HG02678 (cell line): ENCODE results near the gene ZNF280D.

Experiments
- ATAC-seq: cut with Tn5 transposase; IDR thresholded peaks from one replicate; pipeline ENCODE4 v1.9.1; 2021; ENCODE audit warnings: mild to moderate bottlenecking, moderate library complexity; ENCODE audit not compliant: unreplicated experiment

The ZNF280D gene

GRCh38 chr15:56640549-56640948 lies 92.8 kb downstream of the ZNF280D start:
- ATAC-seq: no peak

GRCh38 chr15:56640127-56640526 lies 93.2 kb downstream of the ZNF280D start:
- no peak for ATAC-seq

- no peak for ATAC-seq
Measured at GRCh38 chr15:56639631-56640030, 93.7 kb downstream of the ZNF280D start.

GRCh38 chr15:56631765-56632164 lies 101.5 kb downstream of the ZNF280D start:
- ATAC-seq: no peak

GRCh38 chr15:56628893-56629532 lies 104.3 kb downstream of the ZNF280D start:
- ATAC-seq: no peak

- ATAC-seq: no peak
Measured at GRCh38 chr15:56619887-56620286, 113.4 kb downstream of the ZNF280D start.

- ATAC-seq: no peak
Measured at GRCh38 chr15:56617628-56618027, 115.7 kb downstream of the ZNF280D start.

GRCh38 chr15:56616551-56616950 lies 116.8 kb downstream of the ZNF280D start:
- ATAC-seq: no peak

GRCh38 chr15:56613811-56614210 lies 119.5 kb downstream of the ZNF280D start:
- peak; percentile 47 for ATAC-seq

- ATAC-seq: peak; percentile 55
Measured at GRCh38 chr15:56608993-56609392, 124.3 kb downstream of the ZNF280D start.

GRCh38 chr15:56608140-56608778 lies 125.0 kb downstream of the ZNF280D start:
- ATAC-seq: peak; percentile 95

- no peak for ATAC-seq
Measured at GRCh38 chr15:56602253-56602652, 131.1 kb downstream of the ZNF280D start.

GRCh38 chr15:56600380-56600779 lies 132.9 kb downstream of the ZNF280D start:
- ATAC-seq: no peak

- ATAC-seq: no peak
Measured at GRCh38 chr15:56598991-56599390, 134.3 kb downstream of the ZNF280D start.

- no peak for ATAC-seq
Measured at GRCh38 chr15:56587686-56588085, 145.6 kb downstream of the ZNF280D start.

- no peak for ATAC-seq
Measured at GRCh38 chr15:56586206-56586605, 147.1 kb downstream of the ZNF280D start.

GRCh38 chr15:56582785-56583184 lies 150.5 kb downstream of the ZNF280D start:
- ATAC-seq: no peak
